CD4-positive, alpha-beta T cell treated with Interleukin-15 for 4 hours (primary cell): ENCODE measurements around the gene ADORA2A.

ENCODE experiments used
- DNase-seq: peaks from one replicate; pipeline ENCODE4 v3.0.0-alpha.2; 2020; ENCODE audit warnings: low spot score

Gene ADORA2A

GRCh38 chr22:24418786-24419474 is 8.5 kb upstream of the ADORA2A start:
- DNase-seq = no peak

GRCh38 chr22:24419475-24419850 is 7.9 kb upstream of the ADORA2A start:
- no peak for DNase-seq

- no peak for DNase-seq
These were observed 7.1 kb upstream of the ADORA2A start for GRCh38 chr22:24420072-24420976.

- DNase-seq = no peak
These were observed 6.4 kb upstream of the ADORA2A start for GRCh38 chr22:24420977-24421343.

GRCh38 chr22:24421428-24421931 is 5.9 kb upstream of the ADORA2A start:
- peak; percentile 44 for DNase-seq

GRCh38 chr22:24422102-24422665 is 5.2 kb upstream of the ADORA2A start:
- DNase-seq = no peak

GRCh38 chr22:24423519-24424000 is 3.8 kb upstream of the ADORA2A start:
- peak; percentile 46 for DNase-seq

GRCh38 chr22:24424001-24424900 is 3.1 kb upstream of the ADORA2A start:
- peak; percentile 31 for DNase-seq

- DNase-seq = no peak
These were observed 2.3 kb upstream of the ADORA2A start for GRCh38 chr22:24424901-24425775.

GRCh38 chr22:24426436-24426835 is 963 bp upstream of the ADORA2A start:
- DNase-seq = no peak

- no peak for DNase-seq
These were observed 424 bp upstream of the ADORA2A start for GRCh38 chr22:24426851-24427499.

- no peak for DNase-seq
These were observed 1.5 kb downstream of the ADORA2A start for GRCh38 chr22:24428751-24429410.

- DNase-seq = peak; percentile 60
These were observed 2.3 kb downstream of the ADORA2A start for GRCh38 chr22:24429411-24430365.

- DNase-seq = no peak
These were observed 3.3 kb downstream of the ADORA2A start for GRCh38 chr22:24430431-24431308.

- DNase-seq = no peak
These were observed 4.1 kb downstream of the ADORA2A start for GRCh38 chr22:24431309-24432034.

- DNase-seq = no peak
These were observed 4.9 kb downstream of the ADORA2A start for GRCh38 chr22:24432059-24432853.
